Thyroid gland (tissue), 4 donors: ENCODE results near the gene SPNS2. TPM values are rescaled to one million over a fixed set of nuclear protein-coding genes. Genes with fewer than 3 reads are reported as not detected.
A peak's percentile ranks its signal among the peaks of the same experiment; 100 is the strongest.

Source experiments
- DNase-seq, 2 donors: peaks; one replicate each; pipeline ENCODE4 v3.0.0-alpha.2; 2019
- H3K27ac ChIP-seq, 3 donors: fragments of 200-600 bp; sonication (generic); 1 replicate in 2 of 3; 2 replicates in 1 of 3; pipeline ENCODE4 v1.5.1; 2016 to 2019; ENCODE audit warnings: mild to moderate bottlenecking in 1 of 3, moderate library complexity in 1 of 3
- H3K27me3 ChIP-seq: fragments of 200-600 bp; sonication (generic); one replicate; pipeline ENCODE4 v1.5.1; 2019
- H3K36me3 ChIP-seq, 2 donors: fragments of 200-600 bp; sonication (generic); one replicate each; pipeline ENCODE4 v1.5.1; 2016 to 2019
- H3K4me1 ChIP-seq, 2 donors: fragments of 200-600 bp; sonication (generic); one replicate each; pipeline ENCODE4 v1.5.1; 2017 to 2019
- H3K4me3 ChIP-seq, 3 donors: fragments of 200-600 bp; sonication (generic); replicated peaks in 1 of 3; 1 replicate in 2 of 3; 2 replicates in 1 of 3; pipeline ENCODE4 v1.5.1; 2016; ENCODE audit warnings: mild to moderate bottlenecking in 1 of 3
- H3K9me3 ChIP-seq: fragments of 200-600 bp; sonication (generic); one replicate; pipeline ENCODE4 v1.5.1; 2017
- POLR2A ChIP-seq, 2 donors: fragments of 450-650 bp; IDR thresholded peaks; one replicate each; pipeline ENCODE4 v1.6.1; 2017; ENCODE audit warnings: antibody characterized with exemption in 2 of 2, mild to moderate bottlenecking in 2 of 2, moderate library complexity in 1 of 2
- WGBS, 2 donors: methylation state at CpG; one replicate each; pipeline ENCODE4 v1.1.5; 2017; 5-methylcytosine and 5-hydroxymethylcytosine counted together
- intact Hi-C: fragments of 100-400 bp; cut with DNase I; formaldehyde crosslinking; loops from one replicate; pipeline ENCODE4 v1.15.1; 2023
- total RNA-seq, 4 donors: library from RNA; depleted of rRNA; stranded (reverse); fragments of >200 nt; gene quantifications; one replicate each; pipeline ENCODE4 v1.2.3, GENCODE V29; 2016
- TF ChIP-seq, protein P1 (sequence below), 6 experiments: fragments of 200-600 bp in 3 of 6; fragments of 450-650 bp in 3 of 6; sonication (generic) in 3 of 6; IDR thresholded peaks; one replicate each; pipeline ENCODE4 v1.5.1; 2016 to 2019; ENCODE audit warnings: antibody characterized with exemption in 6 of 6, mild to moderate bottlenecking in 2 of 6, inconsistent platforms in 1 of 6, moderate library complexity in 1 of 6

Gene SPNS2
- total RNA-seq, 4 donors from 2014 or later = 5.6 to 16.3 (median 8.1) TPM

GRCh38 chr17:4530799-4531730 lies 32.4 kb downstream of the SPNS2 start:
- Histone ChIP-seq H3K27ac (peak overlapping the region in 2 of 3 donors; percentile 23 to 31), H3K27me3 (no peaks in the 10 kb centered on the region), H3K36me3 (no peaks in the 10 kb centered on the region), H3K9me3 (no peaks in the 10 kb centered on the region), H3K4me1 (peaks cover 15 to 62% of the 10 kb centered on the region in 2 donors), H3K4me3 (no peak overlapping the region)
- DNase-seq = no peak
- TF ChIP-seq, protein P1, sequence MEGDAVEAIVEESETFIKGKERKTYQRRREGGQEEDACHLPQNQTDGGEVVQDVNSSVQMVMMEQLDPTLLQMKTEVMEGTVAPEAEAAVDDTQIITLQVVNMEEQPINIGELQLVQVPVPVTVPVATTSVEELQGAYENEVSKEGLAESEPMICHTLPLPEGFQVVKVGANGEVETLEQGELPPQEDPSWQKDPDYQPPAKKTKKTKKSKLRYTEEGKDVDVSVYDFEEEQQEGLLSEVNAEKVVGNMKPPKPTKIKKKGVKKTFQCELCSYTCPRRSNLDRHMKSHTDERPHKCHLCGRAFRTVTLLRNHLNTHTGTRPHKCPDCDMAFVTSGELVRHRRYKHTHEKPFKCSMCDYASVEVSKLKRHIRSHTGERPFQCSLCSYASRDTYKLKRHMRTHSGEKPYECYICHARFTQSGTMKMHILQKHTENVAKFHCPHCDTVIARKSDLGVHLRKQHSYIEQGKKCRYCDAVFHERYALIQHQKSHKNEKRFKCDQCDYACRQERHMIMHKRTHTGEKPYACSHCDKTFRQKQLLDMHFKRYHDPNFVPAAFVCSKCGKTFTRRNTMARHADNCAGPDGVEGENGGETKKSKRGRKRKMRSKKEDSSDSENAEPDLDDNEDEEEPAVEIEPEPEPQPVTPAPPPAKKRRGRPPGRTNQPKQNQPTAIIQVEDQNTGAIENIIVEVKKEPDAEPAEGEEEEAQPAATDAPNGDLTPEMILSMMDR (IDR thresholded peaks at IDR 0.05) = no peak
- no peak for TF ChIP-seq POLR2A (IDR thresholded peaks at IDR 0.05)
- intact Hi-C loops = loop anchor here (10.0 kb wide), 1 partner anchor 86 kb away; no protein-coding TSS in a partner anchor
- WGBS, 2 donors = 53 to 83% methylated on average over 18 to 19 of the region's 30 CpGs

- intact Hi-C loops = loop anchor here (10.0 kb wide), 1 partner anchor 87 kb away; no protein-coding TSS in a partner anchor
- peaks cover 6 to 65% of the 10 kb centered on the region in 2 donors for H3K4me1 ChIP-seq
- H3K27ac ChIP-seq = no peak overlapping the region
Observed at GRCh38 chr17:4531988-4532736, 33.5 kb downstream of the SPNS2 start.

GRCh38 chr17:4532860-4533522 lies 34.3 kb downstream of the SPNS2 start:
- WGBS, 2 donors = 91 to 95% methylated on average over 16 to 33 of the region's 33 CpGs
- DNase-seq = no peak
- Histone ChIP-seq H3K27ac (no peak overlapping the region), H3K4me1 (peaks cover 0 to 65% of the 10 kb centered on the region in 2 donors), H3K4me3 (no peak overlapping the region), H3K9me3 (no peaks in the 10 kb centered on the region), H3K36me3 (no peaks in the 10 kb centered on the region), H3K27me3 (no peaks in the 10 kb centered on the region)
- TF ChIP-seq, protein P1 (IDR thresholded peaks at IDR 0.05) = no peak
- no peak for TF ChIP-seq POLR2A (IDR thresholded peaks at IDR 0.05)
- intact Hi-C loops = loop anchor here (10.0 kb wide), 1 partner anchor 88 kb away; no protein-coding TSS in a partner anchor

More at GRCh38 chr17:4531988-4532736, 33.5 kb downstream of the SPNS2 start:
- DNase-seq = no peak
- WGBS, 2 donors = 92 to 94% methylated on average over 17 of the region's 17 CpGs
- no peaks in the 10 kb centered on the region for H3K9me3 ChIP-seq
- H3K27me3 ChIP-seq = no peaks in the 10 kb centered on the region
- H3K36me3 ChIP-seq = no peaks in the 10 kb centered on the region
- TF ChIP-seq, protein P1 (IDR thresholded peaks at IDR 0.05) = no peak
- no peak for TF ChIP-seq POLR2A (IDR thresholded peaks at IDR 0.05)
- no peak overlapping the region for H3K4me3 ChIP-seq

DNA sequence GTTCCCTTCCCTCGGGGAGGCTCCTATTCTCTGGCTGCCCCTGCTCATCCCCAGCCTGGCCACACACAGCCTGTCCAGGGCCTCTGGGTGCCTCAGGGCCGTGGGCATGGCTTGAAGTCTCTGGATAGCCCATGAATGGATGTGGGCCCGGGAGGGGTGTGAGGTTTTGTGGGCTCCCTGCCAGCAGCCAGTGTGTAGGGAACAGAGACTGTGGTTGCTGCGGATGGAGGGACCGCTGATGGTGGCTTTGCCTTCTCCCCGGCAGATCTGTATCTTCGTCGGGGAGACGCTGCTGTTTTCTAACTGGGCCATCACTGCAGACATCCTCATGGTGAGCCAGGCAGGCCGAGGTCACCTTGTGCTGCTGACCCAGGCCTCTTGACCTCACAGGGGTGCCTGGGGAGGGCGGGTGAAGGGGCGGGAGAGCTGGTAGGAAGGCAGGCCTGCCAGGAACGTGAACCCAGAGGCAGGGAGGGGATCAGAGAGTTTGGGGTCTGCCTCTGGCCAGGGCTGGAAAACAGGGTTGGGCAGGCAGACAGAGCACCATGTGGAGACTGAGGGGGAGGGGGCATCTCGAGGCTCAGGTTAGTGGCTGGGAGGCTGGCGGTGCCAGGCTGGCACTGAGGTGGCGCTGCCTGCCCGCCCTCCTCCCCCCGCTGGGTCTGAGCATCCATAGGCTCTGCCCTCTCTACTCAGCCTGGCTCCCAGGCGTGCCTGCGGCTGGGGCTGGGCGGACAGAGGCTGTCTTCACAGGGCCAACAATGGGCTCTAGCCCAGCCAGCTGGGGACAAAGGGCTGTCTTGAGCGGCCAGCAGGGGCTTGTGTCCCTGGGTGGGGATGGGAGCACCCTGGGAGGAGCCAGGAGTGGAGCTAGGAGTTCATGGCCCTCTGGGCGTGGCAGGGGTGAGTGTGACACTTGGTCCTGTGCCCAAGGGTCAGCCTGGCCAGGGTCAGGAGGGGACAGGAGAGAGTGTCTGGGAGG lies 35.1 kb downstream of the SPNS2 start:
- intact Hi-C loops = loop anchor here (10.0 kb wide), 1 partner anchor 89 kb away; no protein-coding TSS in a partner anchor
- H3K27ac ChIP-seq = peak overlapping the region in 2 of 3 donors; percentile 12 to 36

More for the DNA sequence above, 35.1 kb downstream of the SPNS2 start:
- no peak for DNase-seq
- Histone ChIP-seq H3K27me3 (no peaks in the 10 kb centered on the region), H3K36me3 (peaks cover 4 to 5% of the 10 kb centered on the region in 2 donors), H3K4me3 (no peak overlapping the region), H3K9me3 (no peaks in the 10 kb centered on the region), H3K4me1 (peaks cover 0 to 68% of the 10 kb centered on the region in 2 donors)
- no peak for TF ChIP-seq POLR2A (IDR thresholded peaks at IDR 0.05)
- TF ChIP-seq, protein P1 (IDR thresholded peaks at IDR 0.05) = no peak
- 67 to 73% methylated on average over 13 to 21 of the region's 23 CpGs for WGBS, 2 donors
